A549 (cell line): ENCODE measurements around the gene AFF3. TPM values are rescaled to one million over a fixed set of nuclear protein-coding genes. Genes with fewer than 3 reads are reported as not detected.

Source experiments
- ATAC-seq, 2 experiments: fragments of 200-7000 bp in 1 of 2; fragments of >200 bp in 1 of 2; cut with Nextera tagmentation in 1 of 2; cut with Tn5 transposase in 1 of 2; 3 replicates each; pipeline versions ENCODE4 v1.8.0 to v1.9.1; 2018 to 2020; ENCODE audit warnings: mild to moderate bottlenecking in 1 of 2, moderate library complexity in 1 of 2
- CTCF ChIA-PET: fragments of 300-600 bp; sonication (Branson Sonifier 250); formaldehyde crosslinking; extraction: SDS; loops from one replicate; lab custom pipeline; 2021; ENCODE audit warnings: antibody characterized with exemption, inconsistent platforms; lab: Yijun Ruan, JAX
- POLR2A ChIA-PET: fragments of 350-600 bp; formaldehyde crosslinking; extraction: SDS; loops from one replicate; lab custom pipeline; 2021; ENCODE audit warnings: antibody characterized with exemption, inconsistent platforms; lab: Yijun Ruan, JAX
- DNase-seq, 2 experiments: peaks; one replicate each; pipeline versions ENCODE4 v3.0.0 to v3.0.0-alpha.2; 2011 to 2016; ENCODE audit warnings: low read depth in 1 of 2, low spot score in 1 of 2
- FAIRE-seq: peaks from 2 replicates; lab custom pipeline; 2011; peaks lifted over from hg19 to GRCh38; lab: Jason Lieb, UNC
- H3K27ac ChIP-seq, 2 experiments: fragments of >200 bp; sonication (Bioruptor Twin); formaldehyde crosslinking; 3 replicates each; pipeline ENCODE4 v1.5.1; 2016 to 2017
- H3K4me1 ChIP-seq: fragments of >200 bp; sonication (Bioruptor Twin); formaldehyde crosslinking; 3 replicates; pipeline ENCODE4 v1.6.1; 2016
- H3K4me2 ChIP-seq: fragments of >200 bp; sonication (Bioruptor Twin); formaldehyde crosslinking; 3 replicates; pipeline ENCODE4 v1.6.1; 2016
- H3K4me3 ChIP-seq: fragments of >200 bp; sonication (Bioruptor Twin); formaldehyde crosslinking; 3 replicates; pipeline ENCODE4 v1.5.1; 2016
- H3K9me3 ChIP-seq: fragments of >200 bp; sonication (Bioruptor Twin); formaldehyde crosslinking; 3 replicates; pipeline ENCODE4 v1.6.1; 2016
- BCL3 ChIP-seq: fragments of >200 bp; sonication (Bioruptor Twin); formaldehyde crosslinking; IDR thresholded peaks from 3 replicates; pipeline ENCODE4 v1.6.1; 2016
- CBX2 ChIP-seq: fragments of 200-600 bp; sonication (generic); IDR thresholded peaks from 2 replicates; pipeline ENCODE4 v1.6.1; 2016; ENCODE audit warnings: low read depth, mild to moderate bottlenecking, borderline replicate concordance
- CBX8 ChIP-seq: fragments of 200-600 bp; sonication (generic); IDR thresholded peaks from 2 replicates; pipeline ENCODE4 v1.6.1; 2016
- CEBPB ChIP-seq, 2 experiments: fragments of >200 bp in 1 of 2; sonication (Bioruptor Twin) in 1 of 2; formaldehyde crosslinking in 1 of 2; IDR thresholded peaks; 2 replicates each; pipeline ENCODE4 v1.6.1; 2012 to 2016
- CHD4 ChIP-seq: fragments of 200-600 bp; sonication (generic); IDR thresholded peaks from 2 replicates; pipeline ENCODE4 v1.6.1; 2016; ENCODE audit warnings: antibody characterized with exemption, mild to moderate bottlenecking, borderline replicate concordance
- CTCF ChIP-seq: fragments of >200 bp; sonication (Bioruptor Twin); formaldehyde crosslinking; IDR thresholded peaks from 3 replicates; pipeline ENCODE4 v1.5.1; 2016
- EHMT2 ChIP-seq: fragments of 200-600 bp; sonication (generic); IDR thresholded peaks from 2 replicates; pipeline ENCODE4 v1.6.1; 2016; ENCODE audit warnings: antibody characterized with exemption, low read depth, mild to moderate bottlenecking, moderate library complexity
- ESRRA ChIP-seq: fragments of 150-350 bp; IDR thresholded peaks from 2 replicates; pipeline ENCODE4 v1.6.1; 2014; ENCODE audit warnings: mild to moderate bottlenecking, low read length, borderline replicate concordance
- FOSB ChIP-seq: fragments of 250-450 bp; sonication (Bioruptor Pico); IDR thresholded peaks from 2 replicates; pipeline ENCODE4 v1.5.0; 2020; ENCODE audit warnings: mild to moderate bottlenecking, moderate library complexity
- FOSL2 ChIP-seq, 2 experiments: fragments of 450-650 bp in 1 of 2; fragments of >200 bp in 1 of 2; sonication (Bioruptor Twin) in 1 of 2; formaldehyde crosslinking; IDR thresholded peaks; 2 replicates each; pipeline versions ENCODE4 v1.5.0 to v1.6.1; 2016 to 2020; ENCODE audit warnings: mild to moderate bottlenecking in 1 of 2, moderate library complexity in 1 of 2
- GATA3 ChIP-seq: IDR thresholded peaks from 2 replicates; pipeline ENCODE4 v1.6.1; 2012; ENCODE audit warnings: borderline replicate concordance
- HEYL ChIP-seq: fragments of 250-450 bp; sonication (Bioruptor Pico); IDR thresholded peaks from 2 replicates; pipeline ENCODE4 v1.8.0; 2021; ENCODE audit warnings: mild to moderate bottlenecking, moderate library complexity
- HOXB5 ChIP-seq: fragments of 250-450 bp; sonication (Bioruptor Pico); IDR thresholded peaks from 2 replicates; pipeline ENCODE4 v1.5.0; 2020; ENCODE audit warnings: mild to moderate bottlenecking, moderate library complexity
- JUN ChIP-seq, 2 experiments: fragments of >200 bp; sonication (Bioruptor Twin); formaldehyde crosslinking; IDR thresholded peaks; 2 replicates in 1 of 2; 3 replicates in 1 of 2; pipeline ENCODE4 v1.6.1; 2016 to 2017
- KDM1A ChIP-seq: fragments of 200-600 bp; sonication (generic); IDR thresholded peaks from 2 replicates; pipeline ENCODE4 v1.6.1; 2016; ENCODE audit warnings: low read depth, mild to moderate bottlenecking
- MAFK ChIP-seq: fragments of 450-650 bp; IDR thresholded peaks from 2 replicates; pipeline ENCODE4 v1.6.1; 2014; ENCODE audit not compliant: partially characterized antibody
- MAX ChIP-seq: IDR thresholded peaks from 2 replicates; pipeline ENCODE4 v1.6.1; 2012
- MYC ChIP-seq: IDR thresholded peaks from 2 replicates; pipeline ENCODE4 v1.6.1; 2012; ENCODE audit warnings: mild to moderate bottlenecking, inconsistent platforms, low read length, improper control_type of control experiment, borderline replicate concordance
- NFE2L2 ChIP-seq: fragments of 150-350 bp; conservative IDR thresholded peaks from 2 replicates; pipeline ENCODE4 v1.6.1; 2014; ENCODE audit warnings: low read length
- NR3C1 ChIP-seq: fragments of >200 bp; sonication (Bioruptor Twin); formaldehyde crosslinking; IDR thresholded peaks from 3 replicates; pipeline ENCODE4 v1.6.1; 2017
- PBX3 ChIP-seq: IDR thresholded peaks from 2 replicates; pipeline ENCODE4 v1.6.1; 2012
- PHF8 ChIP-seq: fragments of 200-600 bp; sonication (generic); IDR thresholded peaks from 2 replicates; pipeline ENCODE4 v1.6.1; 2016; ENCODE audit warnings: low read depth, mild to moderate bottlenecking, antibody characterized with exemption, moderate library complexity, borderline replicate concordance
- RAD21 ChIP-seq, 2 experiments: fragments of >200 bp in 1 of 2; sonication (Bioruptor Twin) in 1 of 2; formaldehyde crosslinking in 1 of 2; IDR thresholded peaks in 1 of 2; conservative IDR thresholded peaks in 1 of 2; 2 replicates in 1 of 2; 3 replicates in 1 of 2; pipeline ENCODE4 v1.6.1; 2012 to 2018; ENCODE audit warnings: inconsistent platforms in 1 of 2
- RARB ChIP-seq: fragments of 250-450 bp; sonication (Bioruptor Pico); IDR thresholded peaks from 2 replicates; pipeline ENCODE4 v1.8.0; 2021; ENCODE audit warnings: mild to moderate bottlenecking, moderate library complexity
- RFX5 ChIP-seq: fragments of 450-650 bp; IDR thresholded peaks from 2 replicates; pipeline ENCODE4 v1.7.1; 2014; ENCODE audit warnings: antibody characterized with exemption, mild to moderate bottlenecking, moderate library complexity
- USF2 ChIP-seq: fragments of 450-650 bp; IDR thresholded peaks from 2 replicates; pipeline ENCODE4 v1.6.1; 2014; ENCODE audit warnings: antibody characterized with exemption
- ZFP36 ChIP-seq: fragments of 450-650 bp; IDR thresholded peaks from 2 replicates; pipeline ENCODE4 v1.6.1; 2014; ENCODE audit warnings: borderline replicate concordance; ENCODE audit not compliant: partially characterized antibody
- WGBS: methylation state at CpG from one replicate; pipeline ENCODE4 v1.1.6; 2017; ENCODE audit errors: missing lambda C conversion rate; 5-methylcytosine and 5-hydroxymethylcytosine counted together
- polyA plus RNA-seq, 4 experiments: library from polyadenylated mRNA; depleted of rRNA in 3 of 4; stranded (reverse); fragments of >200 nt; fragmentation: RNase III in 1 of 4; extraction: RNeasy Plus Mini Kit Qiagen cat#74134 plus additional on column Dnase treatment in 1 of 4; gene quantifications; 2 replicates in 3 of 4; 3 replicates in 1 of 4; pipeline ENCODE4 v1.2.3, GENCODE V29; 2011 to 2017

Gene AFF3
- polyA plus RNA-seq, 2 of the 4 experiments (the other 2 are of a cell fraction): not detected

- FAIRE-seq (no peak), DNase-seq (no peak), ATAC-seq (no peak)
- ChIA-PET CTCF (no interaction called here), POLR2A (no interaction called here)
- Histone ChIP-seq H3K27ac (no peak overlapping the region), H3K4me3 (no peak overlapping the region), H3K9me3 (no peaks in the 10 kb centered on the region), H3K4me1 (no peaks in the 10 kb centered on the region), H3K4me2 (no peak overlapping the region)
- TF ChIP-seq HOXB5 (CRISPR knock-in tag): no peak
- TF ChIP-seq CHD4: no peak
- TF ChIP-seq FOSL2 (IDR thresholded peaks at IDR 0.05): no peak
- TF ChIP-seq FOSL2 (CRISPR knock-in tag; IDR thresholded peaks at IDR 0.05): no peak
- no peak for TF ChIP-seq BCL3
- TF ChIP-seq JUN (IDR thresholded peaks at IDR 0.05): no peak
- no peak for TF ChIP-seq FOSB (CRISPR knock-in tag)
- no peak for TF ChIP-seq ESRRA
- TF ChIP-seq RFX5: no peak
- TF ChIP-seq RAD21 (conservative IDR thresholded peaks at IDR 0.05 in 1 of 2, IDR thresholded peaks at IDR 0.05 in 1 of 2): no peak
- TF ChIP-seq PHF8: no peak
- no peak for TF ChIP-seq EHMT2
- TF ChIP-seq MYC: no peak
- TF ChIP-seq NFE2L2: no peak
- 5% methylated on average over 3 of the region's 3 CpGs for WGBS
These were observed 384.7 kb downstream of the AFF3 start for GRCh38 chr2:99757611-99758114.

- ATAC-seq (no peak), FAIRE-seq (no peak), DNase-seq (no peak)
- WGBS: 4% methylated on average over 1 of the region's 1 CpG
- no peak overlapping the region for H3K4me2 ChIP-seq
- H3K4me1 ChIP-seq: no peaks in the 10 kb centered on the region
- ChIA-PET POLR2A (no interaction called here), CTCF (no interaction called here)
- no peak for TF ChIP-seq CTCF
- no peak for TF ChIP-seq NR3C1
- TF ChIP-seq ZFP36: no peak
- TF ChIP-seq NFE2L2: no peak
- TF ChIP-seq MYC: no peak
- no peak for TF ChIP-seq HEYL (CRISPR knock-in tag)
- TF ChIP-seq CBX8: no peak
- TF ChIP-seq MAX: no peak
- no peak for TF ChIP-seq RARB (CRISPR knock-in tag)
- no peak for TF ChIP-seq PBX3
- TF ChIP-seq MAFK: no peak
- no peak for TF ChIP-seq RFX5
- TF ChIP-seq USF2: no peak
- TF ChIP-seq CBX2: no peak
- no peak for TF ChIP-seq CHD4
- no peak for TF ChIP-seq HOXB5 (CRISPR knock-in tag)
- no peak for TF ChIP-seq ESRRA
- TF ChIP-seq CEBPB (IDR thresholded peaks at IDR 0.05): no peak
- no peak for TF ChIP-seq GATA3
- no peak for TF ChIP-seq KDM1A
- H3K9me3 ChIP-seq: no peaks in the 10 kb centered on the region
- no peak overlapping the region for H3K27ac ChIP-seq
- H3K4me3 ChIP-seq: no peak overlapping the region
These were observed 386.3 kb downstream of the AFF3 start for GRCh38 chr2:99756059-99756458.
